SH-SY5Y (cell line): ENCODE measurements around the gene TBC1D4.

ENCODE experiments used
- GATA2 ChIP-seq: IDR thresholded peaks from 2 replicates; pipeline ENCODE4 v1.6.1; 2011; ENCODE audit warnings: mild to moderate bottlenecking, low read depth, low read length
- GATA3 ChIP-seq: IDR thresholded peaks from 2 replicates; pipeline ENCODE4 v1.6.1; 2011; ENCODE audit warnings: low read depth, mild to moderate bottlenecking, low read length, moderate library complexity

Gene TBC1D4

GRCh38 chr13:75365724-75366173 lies 116.2 kb downstream of the TBC1D4 start:
- TF ChIP-seq GATA3 = no peak
- TF ChIP-seq GATA2 = no peak

GRCh38 chr13:75364131-75364713 lies 117.7 kb downstream of the TBC1D4 start:
- TF ChIP-seq GATA3 (no peak), GATA2 (no peak)

- TF ChIP-seq GATA2 (no peak), GATA3 (no peak)
Observed at GRCh38 chr13:75363371-75363770, 118.6 kb downstream of the TBC1D4 start.

- no peak for TF ChIP-seq GATA2
- TF ChIP-seq GATA3 = no peak
Observed at GRCh38 chr13:75362026-75362425, 119.9 kb downstream of the TBC1D4 start.

- TF ChIP-seq GATA2 = no peak
- no peak for TF ChIP-seq GATA3
Observed at GRCh38 chr13:75360170-75360569, 121.8 kb downstream of the TBC1D4 start.

GRCh38 chr13:75359266-75359665 lies 122.7 kb downstream of the TBC1D4 start:
- TF ChIP-seq GATA3 (no peak), GATA2 (no peak)

GRCh38 chr13:75357576-75358289 lies 124.2 kb downstream of the TBC1D4 start:
- TF ChIP-seq GATA2 (no peak), GATA3 (no peak)

- TF ChIP-seq GATA3 (no peak), GATA2 (no peak)
Observed at GRCh38 chr13:75356421-75356820, 125.5 kb downstream of the TBC1D4 start.

- no peak for TF ChIP-seq GATA3
- no peak for TF ChIP-seq GATA2
Observed at GRCh38 chr13:75355609-75356008, 126.4 kb downstream of the TBC1D4 start.

GRCh38 chr13:75353781-75354193 lies 128.2 kb downstream of the TBC1D4 start:
- TF ChIP-seq GATA2 (no peak), GATA3 (no peak)

GRCh38 chr13:75352641-75353327 lies 129.2 kb downstream of the TBC1D4 start:
- TF ChIP-seq GATA3 (no peak), GATA2 (no peak)

- TF ChIP-seq GATA3 (no peak), GATA2 (no peak)
Observed at GRCh38 chr13:75347925-75348324, 134.0 kb downstream of the TBC1D4 start.

GRCh38 chr13:75347457-75347856 lies 134.5 kb downstream of the TBC1D4 start:
- TF ChIP-seq GATA3 (no peak), GATA2 (no peak)

GRCh38 chr13:75345193-75345592 lies 136.8 kb downstream of the TBC1D4 start:
- no peak for TF ChIP-seq GATA2
- TF ChIP-seq GATA3 = no peak

GRCh38 chr13:75341028-75341427 lies 140.9 kb downstream of the TBC1D4 start:
- no peak for TF ChIP-seq GATA3
- no peak for TF ChIP-seq GATA2
